ENCODE results near the gene IL37. TPM values are rescaled to one million over a fixed set of nuclear protein-coding genes. Genes with fewer than 3 reads are reported as not detected.

The IL37 gene
- total RNA-seq, 1 experiment from 2014 or later: not detected

GRCh38 chr2:112904883-112905282, 6.1 kb upstream of the IL37 start:
- Mint-ChIP-seq H3K27ac (no peak overlapping the region), H3K4me3 (no peak overlapping the region), H3K36me3 (ENCODE audit: insufficient read depth in 1 of 3, low read depth in 3 of 3) (peaks cover 0 to 2% (median 0%) of the 10 kb centered on the region in 3 experiments; a peak in 1 of 7 replicates), H3K9me3 (peaks cover 3 to 4% of the 10 kb centered on the region in 2 experiments; a peak in 3 of 5 replicates), H3K4me1 (no peaks in the 10 kb centered on the region), H3K27me3 (ENCODE audit: low read depth) (no peaks in the 10 kb centered on the region; the same call in 1 of the 2 replicates)
- Histone ChIP-seq H2BK120ac (ENCODE audit: low read depth, low read length, poor library complexity, severe bottlenecking) (no peak overlapping the region), H3K27ac (ENCODE audit: insufficient read length, low read depth, low read length) (no peak overlapping the region), H3T11ph (ENCODE audit: low read length) (no peak overlapping the region), H2BK5ac (ENCODE audit: insufficient read length, low read length) (no peak overlapping the region), H3K4ac (ENCODE audit: low read depth, low read length) (no peak overlapping the region), H3K4me1 (ENCODE audit: insufficient read depth, low read length) (peaks cover 4% of the 10 kb centered on the region; the same call in 1 of the 2 replicates), H2AFZ (ENCODE audit: low read length) (no peak overlapping the region), H3K23me2 (ENCODE audit: insufficient read length, low read depth, low read length, poor library complexity, severe bottlenecking) (no peaks in the 10 kb centered on the region), H4K5ac (ENCODE audit: insufficient read length, low read depth, low read length) (no peak overlapping the region), H3K79me1 (ENCODE audit: insufficient read depth, low read depth, low read length, poor library complexity, severe bottlenecking) (no peaks in the 10 kb centered on the region), H3K4me2 (ENCODE audit: insufficient read depth, insufficient read length, low read length) (no peak overlapping the region), H3K79me2 (ENCODE audit: insufficient read depth, low read length) (no peaks in the 10 kb centered on the region), H3K56ac (ENCODE audit: insufficient read length, low read depth, low read length) (no peak overlapping the region), H3K23ac (ENCODE audit: insufficient read length, low read depth, low read length) (no peak overlapping the region), H2BK15ac (ENCODE audit: low read depth, low read length) (no peak overlapping the region), H4K91ac (ENCODE audit: insufficient read length, low read depth, low read length) (no peak overlapping the region), H3K27me3 (ENCODE audit: insufficient read depth, low read length) (no peaks in the 10 kb centered on the region), H3K9ac (ENCODE audit: extremely low read depth, insufficient read length, low read length) (no peak overlapping the region), H2BK20ac (ENCODE audit: low read depth, low read length, poor library complexity, severe bottlenecking) (no peak overlapping the region), H2AK5ac (ENCODE audit: insufficient read length, low read length) (no peak overlapping the region), H2BK12ac (ENCODE audit: insufficient read length, low read depth, low read length) (no peak overlapping the region), H3K14ac (ENCODE audit: insufficient read depth, low read length) (no peak overlapping the region), H4K20me1 (ENCODE audit: control insufficient read depth, insufficient read depth, insufficient read length) (no peaks in the 10 kb centered on the region), H3K18ac (ENCODE audit: insufficient read length, low read depth, low read length) (no peak overlapping the region), H4K8ac (replicated peaks; ENCODE audit: insufficient read length, low read depth, low read length) (no peak overlapping the region), H3K9me3 (ENCODE audit: control insufficient read depth, low read depth, low read length) (no peaks in the 10 kb centered on the region)
- DNase-seq: no peak
- TF ChIP-seq CTCF (conservative IDR thresholded peaks at IDR 0.05): no peak
- no CpG with 5 or more reads among the region's 5 CpGs for WGBS (ENCODE audit: extremely low coverage, insufficient read length, low lambda C conversion rate)

Data from H9 (cell line).